Activated CD4-positive, alpha-beta T cell treated with anti-CD3 and anti-CD28 coated beads, Interleukin-2, amount 10 ng/mL, durations not matched to agents 7 days and 5 days (primary cell): ENCODE results near the gene C20orf173. TPM values are rescaled to one million over a fixed set of nuclear protein-coding genes. Genes with fewer than 3 reads are reported as not detected.
"Not testable (repeated sequence)": the region's sequence is repeated elsewhere in the genome, so short reads cannot be mapped to it uniquely, and the experiment has no call there.

Source experiments
- CTCF ChIA-PET: fragments of 350-600 bp; sonication (Branson Sonifier 250); formaldehyde crosslinking; loops from one replicate; lab custom pipeline; 2021; ENCODE audit warnings: antibody characterized with exemption; lab: Charles Lee
- POLR2A ChIA-PET: fragments of 350-600 bp; sonication (Branson Sonifier 250); formaldehyde crosslinking; loops from one replicate; lab custom pipeline; 2021; ENCODE audit warnings: antibody characterized with exemption; lab: Charles Lee
- DNase-seq: peaks from one replicate; pipeline ENCODE4 v3.0.0-alpha.2; 2020
- H3K27ac Mint-ChIP-seq: one replicate; pipeline ENCODE4 v1.8.0; 2021; ENCODE audit warnings: mild to moderate bottlenecking, moderate library complexity, mixed read lengths
- H3K27me3 Mint-ChIP-seq: one replicate; pipeline ENCODE4 v1.8.0; 2021; ENCODE audit warnings: mixed read lengths
- H3K36me3 Mint-ChIP-seq: one replicate; pipeline ENCODE4 v1.8.0; 2021; ENCODE audit warnings: low read depth, mixed read lengths
- H3K4me1 Mint-ChIP-seq: one replicate; pipeline ENCODE4 v1.8.0; 2021; ENCODE audit warnings: mixed read lengths
- H3K4me3 Mint-ChIP-seq: one replicate; pipeline ENCODE4 v1.8.0; 2021; ENCODE audit warnings: mild to moderate bottlenecking, moderate library complexity, mixed read lengths
- H3K9me3 Mint-ChIP-seq: one replicate; pipeline ENCODE4 v1.8.0; 2021; ENCODE audit warnings: mixed read lengths
- total RNA-seq, 2 experiments: library from RNA; stranded (reverse); gene quantifications; one replicate each; pipeline ENCODE4 v1.2.3, GENCODE V29; 2021

The C20orf173 gene
- total RNA-seq, 2 experiments from 2014 or later: not detected

DNA sequence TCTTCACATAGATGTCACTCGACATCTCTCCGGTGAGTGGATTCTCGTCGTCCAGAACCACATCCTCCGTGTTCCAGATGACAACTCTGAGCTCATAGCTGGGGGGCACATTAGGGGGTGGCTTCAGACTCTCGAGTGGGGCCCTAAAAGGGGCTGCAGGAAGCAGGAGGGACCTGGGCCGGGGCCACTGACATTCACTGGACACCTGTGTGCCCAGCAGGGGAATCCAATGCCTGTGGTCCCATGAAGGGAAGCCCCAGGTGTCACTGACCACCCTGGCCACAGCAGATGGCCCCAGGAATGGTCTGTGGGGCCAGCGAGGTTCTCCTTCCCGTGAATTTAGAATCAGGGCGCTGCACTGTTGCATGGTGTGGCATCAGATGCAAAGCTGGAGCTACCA is 31.1 kb upstream of the C20orf173 start:
- CTCF ChIA-PET: no interaction called here
- H3K4me3 Mint-ChIP-seq: no peak overlapping the region
- no peaks in the 10 kb centered on the region for H3K27me3 Mint-ChIP-seq

DNA sequence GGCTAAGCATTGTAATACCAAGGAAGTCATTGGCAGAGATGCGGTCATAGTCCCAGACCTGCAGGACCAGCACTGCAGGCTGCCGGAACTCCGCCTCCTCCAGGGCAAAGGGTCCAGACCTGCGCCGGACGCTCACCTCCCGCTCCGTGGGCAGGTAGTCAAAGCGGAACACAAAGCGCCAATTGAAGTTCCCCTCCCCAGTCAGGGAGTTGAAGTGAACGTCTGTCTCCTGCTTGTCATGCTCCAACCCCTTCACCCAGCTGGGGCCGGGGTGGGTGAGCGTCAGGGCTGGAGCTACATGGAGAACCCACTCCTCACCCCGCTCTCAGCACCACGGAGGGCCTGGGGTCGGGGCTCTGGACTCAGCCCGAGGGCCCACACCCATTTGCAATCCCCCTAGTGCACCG is 30.7 kb upstream of the C20orf173 start:
- CTCF ChIA-PET: no interaction called here
- no peaks in the 10 kb centered on the region for H3K9me3 Mint-ChIP-seq
- no peak overlapping the region for H3K27ac Mint-ChIP-seq
- no peak for DNase-seq
- POLR2A ChIA-PET: no interaction called here
- H3K4me1 Mint-ChIP-seq: no peaks in the 10 kb centered on the region
- no peaks in the 10 kb centered on the region for H3K27me3 Mint-ChIP-seq
- H3K36me3 Mint-ChIP-seq: peaks cover 6% of the 10 kb centered on the region
- H3K4me3 Mint-ChIP-seq: no peak overlapping the region

More for the DNA sequence above, 31.1 kb upstream of the C20orf173 start:
- no peaks in the 10 kb centered on the region for H3K4me1 Mint-ChIP-seq
- POLR2A ChIA-PET: no interaction called here
- no peak overlapping the region for H3K27ac Mint-ChIP-seq
- no peaks in the 10 kb centered on the region for H3K9me3 Mint-ChIP-seq
- DNase-seq: no peak
- H3K36me3 Mint-ChIP-seq: peaks cover 4% of the 10 kb centered on the region

DNA sequence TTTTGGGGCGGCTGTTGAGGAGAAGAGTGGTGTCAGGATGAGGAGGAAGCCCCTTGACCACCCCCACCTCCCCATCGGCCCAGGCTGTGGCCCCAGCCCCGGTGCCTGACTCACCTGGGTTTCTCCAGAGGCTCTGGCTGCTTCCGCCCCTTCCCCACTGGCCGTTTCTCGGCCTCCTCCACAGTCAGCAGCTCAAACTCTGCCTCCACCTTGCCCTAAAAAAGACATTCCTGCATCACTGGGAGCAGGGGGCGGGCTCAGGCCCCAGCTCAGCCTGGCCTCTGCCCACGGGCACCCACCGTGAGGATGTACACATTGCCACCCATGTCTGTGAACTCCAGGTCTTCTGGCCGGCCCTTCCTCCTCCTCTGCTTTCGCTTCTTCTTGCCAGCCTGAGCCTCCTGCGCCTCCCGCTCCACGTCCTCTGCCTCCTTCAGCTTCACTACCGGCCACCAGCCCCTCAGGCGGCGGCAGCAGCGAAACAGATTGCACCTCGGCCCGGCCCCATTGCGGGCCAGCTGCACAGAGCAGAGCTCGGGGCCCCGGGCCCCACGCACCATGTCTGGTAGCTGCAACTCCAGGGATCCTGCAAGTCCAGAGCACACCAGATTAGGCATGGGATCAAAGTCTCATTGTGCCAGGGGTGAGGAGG is 29.7 kb upstream of the C20orf173 start:
- no peak for DNase-seq
- no peak overlapping the region for H3K4me3 Mint-ChIP-seq
- no peak overlapping the region for H3K27ac Mint-ChIP-seq
- peaks cover 7% of the 10 kb centered on the region for H3K36me3 Mint-ChIP-seq
- H3K9me3 Mint-ChIP-seq: no peaks in the 10 kb centered on the region
- H3K4me1 Mint-ChIP-seq: no peaks in the 10 kb centered on the region
- ChIA-PET POLR2A (no interaction called here), CTCF (no interaction called here)
- no peaks in the 10 kb centered on the region for H3K27me3 Mint-ChIP-seq

DNA sequence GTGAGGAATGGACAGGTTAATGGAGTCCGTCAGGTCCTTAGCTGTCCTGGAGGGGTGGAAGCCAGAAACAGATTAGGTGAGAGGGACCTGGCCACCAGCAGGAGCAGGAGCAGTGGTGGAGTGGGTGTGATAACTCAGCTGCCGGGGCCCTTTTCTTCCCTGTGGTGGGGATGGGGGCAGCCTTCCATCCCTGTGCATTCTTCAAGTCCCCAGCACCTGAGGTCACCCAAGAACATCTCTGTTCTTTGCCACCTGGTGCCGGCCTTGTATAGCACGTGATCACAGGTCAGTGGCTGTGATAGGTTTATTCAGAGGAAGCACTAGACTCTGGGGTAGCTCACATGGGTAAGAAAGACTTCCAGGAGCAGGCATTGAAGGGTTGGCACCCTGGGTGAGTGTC is 29.0 kb upstream of the C20orf173 start:
- POLR2A ChIA-PET: no interaction called here
- Mint-ChIP-seq H3K27me3 (no peaks in the 10 kb centered on the region), H3K4me3 (no peak overlapping the region), H3K27ac (no peak overlapping the region), H3K4me1 (no peaks in the 10 kb centered on the region), H3K9me3 (no peaks in the 10 kb centered on the region), H3K36me3 (peaks cover 8% of the 10 kb centered on the region)
- CTCF ChIA-PET: no interaction called here
- DNase-seq: no peak

DNA sequence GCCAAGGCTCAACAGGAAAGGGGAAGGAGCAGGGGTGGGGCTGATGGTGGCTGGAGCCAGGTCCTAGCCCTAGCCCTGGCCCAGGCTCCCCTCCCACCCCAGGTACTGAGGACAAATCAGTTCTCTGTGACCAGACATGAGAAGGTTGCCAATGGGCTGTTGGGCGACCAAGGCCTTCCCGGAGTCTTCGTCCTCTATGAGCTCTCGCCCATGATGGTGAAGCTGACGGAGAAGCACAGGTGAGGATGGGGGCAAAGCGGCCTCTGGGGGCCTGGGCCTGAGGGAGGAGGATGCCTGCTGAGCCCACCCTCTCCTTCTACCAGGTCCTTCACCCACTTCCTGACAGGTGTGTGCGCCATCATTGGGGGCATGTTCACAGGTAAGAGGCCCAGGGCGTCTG is 27.4 kb upstream of the C20orf173 start:
- Mint-ChIP-seq H3K36me3 (peaks cover 8% of the 10 kb centered on the region), H3K4me1 (no peaks in the 10 kb centered on the region), H3K9me3 (no peaks in the 10 kb centered on the region), H3K4me3 (no peak overlapping the region), H3K27ac (no peak overlapping the region), H3K27me3 (no peaks in the 10 kb centered on the region)
- DNase-seq: no peak
- CTCF ChIA-PET: no interaction called here
- POLR2A ChIA-PET: no interaction called here

DNA sequence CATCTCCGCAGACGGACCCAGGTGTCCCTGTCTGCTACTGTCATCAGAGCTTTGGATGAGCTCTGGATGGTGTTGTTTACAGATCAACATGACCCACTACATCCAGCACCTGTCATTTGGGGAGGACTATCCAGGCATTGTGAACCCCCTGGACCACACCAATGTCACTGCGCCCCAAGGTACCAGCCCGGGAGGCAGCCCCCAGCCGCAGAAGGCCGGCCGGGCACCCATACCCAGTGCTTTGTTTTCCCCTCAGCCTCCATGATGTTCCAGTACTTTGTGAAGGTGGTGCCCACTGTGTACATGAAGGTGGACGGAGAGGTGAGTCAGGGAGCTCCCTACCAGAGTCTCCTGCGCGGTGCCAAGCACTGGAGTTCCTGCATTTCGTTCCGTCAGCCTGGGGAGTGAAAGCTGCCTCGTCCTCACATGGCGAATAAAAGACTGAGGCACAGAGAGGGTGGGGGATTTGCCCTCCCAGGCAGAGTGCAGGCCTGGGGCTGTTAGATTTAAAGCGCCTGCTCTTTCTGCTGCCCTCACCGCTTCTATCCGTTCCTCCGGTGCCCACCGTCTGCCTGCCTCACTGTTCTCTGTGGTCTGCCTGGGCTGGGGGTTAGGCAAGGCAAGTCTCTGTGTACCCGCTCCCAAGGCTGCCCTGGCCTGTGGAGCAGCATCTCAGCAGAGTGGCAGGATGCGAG is 26.6 kb upstream of the C20orf173 start:
- POLR2A ChIA-PET: no interaction called here
- Mint-ChIP-seq H3K4me1 (no peaks in the 10 kb centered on the region), H3K4me3 (no peak overlapping the region), H3K27me3 (no peaks in the 10 kb centered on the region), H3K27ac (no peak overlapping the region), H3K9me3 (no peaks in the 10 kb centered on the region), H3K36me3 (peaks cover 8% of the 10 kb centered on the region)
- no peak for DNase-seq
- CTCF ChIA-PET: no interaction called here

DNA sequence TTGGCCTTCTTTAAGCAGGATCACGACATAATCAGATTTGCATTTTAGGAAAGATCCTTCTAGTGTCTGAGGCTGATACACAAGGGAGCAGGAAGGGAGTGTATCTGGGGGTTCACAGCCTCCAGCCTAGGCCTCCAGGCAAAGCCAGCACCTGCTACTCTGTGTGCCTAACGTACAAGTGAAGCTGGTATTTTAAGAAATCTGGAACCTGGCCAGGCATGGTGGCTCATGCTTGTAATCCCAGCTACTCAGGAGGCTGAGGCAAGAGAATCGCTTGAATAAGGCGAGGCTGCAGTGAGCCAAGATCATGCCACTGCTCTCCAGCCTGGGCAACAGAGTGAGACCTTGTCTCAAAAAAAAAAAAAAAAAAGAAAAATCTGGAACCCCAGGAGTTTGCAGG is 26.0 kb upstream of the C20orf173 start:
- POLR2A ChIA-PET, H3K27me3 Mint-ChIP-seq, H3K4me3 Mint-ChIP-seq, DNase-seq, H3K27ac Mint-ChIP-seq, H3K36me3 Mint-ChIP-seq, H3K9me3 Mint-ChIP-seq, H3K4me1 Mint-ChIP-seq: not testable (repeated sequence)
- CTCF ChIA-PET: interaction anchor here (0.6 kb wide), 1 partner anchor 745 kb away, joined by 3 read pairs; no protein-coding TSS in a partner anchor

DNA sequence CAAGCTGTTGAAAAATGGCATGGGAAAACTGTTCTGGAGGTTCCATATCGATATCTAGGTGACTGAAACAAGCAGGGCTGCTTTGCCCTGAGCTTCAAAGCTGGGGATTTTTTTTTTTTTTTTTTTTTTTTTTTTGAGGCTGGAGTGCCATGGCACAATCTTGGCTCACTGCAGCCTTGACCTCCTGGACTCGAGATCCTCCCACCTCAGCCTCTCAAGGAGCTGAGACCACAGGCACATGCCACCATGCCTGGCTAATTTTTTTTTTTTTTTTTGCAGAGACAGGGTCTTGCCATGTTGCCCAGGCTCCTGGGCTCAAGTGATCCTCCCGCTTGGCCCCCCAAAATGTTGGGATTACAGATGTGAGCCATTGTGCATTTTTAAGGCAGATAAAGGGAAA is 23.5 kb upstream of the C20orf173 start:
- no peak for DNase-seq
- no peaks in the 10 kb centered on the region for H3K9me3 Mint-ChIP-seq
- CTCF ChIA-PET: interaction anchor here (0.5 to 0.7 kb wide), 2 partner anchors 17 to 402 kb away, joined by 3 read pairs; no protein-coding TSS in a partner anchor
- peaks cover 8% of the 10 kb centered on the region for H3K36me3 Mint-ChIP-seq
- H3K4me3 Mint-ChIP-seq: no peak overlapping the region
- no peak overlapping the region for H3K27ac Mint-ChIP-seq
- H3K27me3 Mint-ChIP-seq: no peaks in the 10 kb centered on the region
- POLR2A ChIA-PET: no interaction called here
- H3K4me1 Mint-ChIP-seq: no peaks in the 10 kb centered on the region

DNA sequence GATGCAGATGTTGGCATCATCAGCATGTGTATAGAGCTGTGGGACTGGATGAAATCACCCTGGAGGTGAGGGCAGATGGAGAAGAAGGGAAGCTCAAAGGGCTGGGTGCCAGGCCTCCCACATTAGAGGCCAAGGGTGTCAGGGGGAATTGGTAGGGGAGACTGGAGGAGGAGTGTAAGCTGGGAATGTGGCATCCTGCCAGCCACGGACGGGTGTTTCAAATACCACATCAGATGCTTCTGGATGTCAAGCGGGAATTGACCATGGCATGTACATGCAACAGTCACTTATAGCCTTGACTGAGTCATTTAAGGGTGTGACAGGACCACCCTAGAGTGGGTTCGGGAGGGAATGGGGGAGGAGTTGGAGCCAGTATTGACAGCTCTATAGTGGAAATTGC is 22.1 kb upstream of the C20orf173 start:
- no peak for DNase-seq
- ChIA-PET POLR2A (no interaction called here), CTCF (interaction anchor here (0.6 kb wide), 2 partner anchors 20 to 324 kb away, joined by 3 read pairs; no protein-coding TSS in a partner anchor)
- Mint-ChIP-seq H3K27me3 (no peaks in the 10 kb centered on the region), H3K27ac (no peak overlapping the region), H3K9me3 (no peaks in the 10 kb centered on the region), H3K36me3 (peaks cover 6% of the 10 kb centered on the region), H3K4me3 (no peak overlapping the region), H3K4me1 (no peaks in the 10 kb centered on the region)

DNA sequence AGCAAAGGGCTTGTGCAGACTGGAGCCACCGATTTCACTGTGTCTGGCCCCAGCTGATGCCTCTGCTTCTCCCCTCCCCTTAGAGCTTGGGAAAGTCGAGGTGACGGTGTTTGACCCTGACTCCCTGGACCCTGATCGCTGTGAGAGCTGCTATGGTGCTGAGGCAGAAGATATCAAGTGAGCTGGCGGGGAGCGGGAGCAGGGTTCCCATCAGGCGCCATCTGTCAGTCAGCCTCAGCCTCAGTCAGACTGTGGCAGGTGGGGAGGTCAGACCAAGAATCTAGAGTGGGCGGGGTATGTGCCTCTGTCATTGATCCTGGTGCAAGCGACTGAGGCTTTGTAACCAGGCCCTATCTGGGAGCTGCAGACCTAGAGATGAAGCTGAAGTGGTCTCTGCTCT is 17.9 kb upstream of the C20orf173 start:
- Mint-ChIP-seq H3K27me3 (no peaks in the 10 kb centered on the region), H3K4me3 (no peak overlapping the region), H3K27ac (no peak overlapping the region), H3K9me3 (no peaks in the 10 kb centered on the region), H3K4me1 (peaks cover 12% of the 10 kb centered on the region), H3K36me3 (peaks cover 1% of the 10 kb centered on the region)
- DNase-seq: no peak
- POLR2A ChIA-PET: no interaction called here
- CTCF ChIA-PET: interaction anchor here (1.2 to 1.4 kb wide), 2 partner anchors 14 to 105 kb away, joined by 3 to 4 read pairs; no protein-coding TSS in a partner anchor

DNA sequence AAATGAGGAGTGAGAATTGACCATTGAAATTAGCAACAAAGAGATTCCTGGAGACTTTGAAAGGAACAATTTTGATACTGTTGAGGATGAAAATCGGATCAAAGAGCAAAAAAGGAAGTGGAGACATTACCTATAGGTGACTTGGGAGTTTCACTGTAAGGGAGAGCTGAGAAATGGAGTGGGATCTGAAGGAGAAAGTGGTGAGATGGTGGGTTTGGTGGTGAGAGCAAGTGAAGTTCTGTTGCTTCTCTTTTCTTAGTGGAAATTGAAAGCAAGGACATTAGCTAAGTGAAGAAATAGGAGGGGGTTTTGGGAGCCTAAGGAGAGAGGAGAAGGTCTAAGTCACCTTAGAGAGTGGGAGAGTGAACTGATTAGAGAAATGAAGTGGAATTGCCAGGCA is 16.7 kb upstream of the C20orf173 start:
- ChIA-PET CTCF (interaction anchor here (1.4 kb wide), 1 partner anchor 16 kb away, joined by 4 read pairs; no protein-coding TSS in a partner anchor), POLR2A (no interaction called here)
- Mint-ChIP-seq H3K36me3 (peaks cover 1% of the 10 kb centered on the region), H3K9me3 (no peaks in the 10 kb centered on the region), H3K4me3 (no peak overlapping the region), H3K27me3 (no peaks in the 10 kb centered on the region), H3K4me1 (peaks cover 21% of the 10 kb centered on the region), H3K27ac (no peak overlapping the region)
- DNase-seq: no peak

DNA sequence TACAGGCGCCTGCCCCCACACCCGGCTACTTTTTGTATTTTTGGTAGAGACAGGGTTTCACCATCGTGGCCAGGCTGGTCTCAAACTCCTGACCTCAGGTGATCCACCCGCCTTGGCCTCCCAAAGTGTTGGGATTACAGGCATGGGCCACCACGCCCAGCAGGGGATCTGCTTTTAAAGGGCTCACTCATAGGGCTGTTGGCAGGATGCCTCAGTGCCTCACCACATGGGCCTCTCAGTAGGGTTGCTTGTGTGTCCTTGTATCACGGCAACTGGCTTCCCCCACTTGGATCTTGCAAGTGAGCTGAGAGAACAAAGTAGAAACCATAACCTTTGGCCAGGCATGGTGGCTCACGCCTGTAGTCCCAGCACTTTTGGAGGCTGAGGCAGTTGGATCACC is 15.5 kb upstream of the C20orf173 start:
- H3K9me3 Mint-ChIP-seq, H3K27me3 Mint-ChIP-seq, H3K4me3 Mint-ChIP-seq, POLR2A ChIA-PET, H3K36me3 Mint-ChIP-seq, DNase-seq, H3K27ac Mint-ChIP-seq: not testable (repeated sequence)
- peaks cover 22% of the 10 kb centered on the region for H3K4me1 Mint-ChIP-seq
- CTCF ChIA-PET: interaction anchor here (0.6 kb wide), 1 partner anchor 32 kb away, joined by 3 read pairs; no protein-coding TSS in a partner anchor

DNA sequence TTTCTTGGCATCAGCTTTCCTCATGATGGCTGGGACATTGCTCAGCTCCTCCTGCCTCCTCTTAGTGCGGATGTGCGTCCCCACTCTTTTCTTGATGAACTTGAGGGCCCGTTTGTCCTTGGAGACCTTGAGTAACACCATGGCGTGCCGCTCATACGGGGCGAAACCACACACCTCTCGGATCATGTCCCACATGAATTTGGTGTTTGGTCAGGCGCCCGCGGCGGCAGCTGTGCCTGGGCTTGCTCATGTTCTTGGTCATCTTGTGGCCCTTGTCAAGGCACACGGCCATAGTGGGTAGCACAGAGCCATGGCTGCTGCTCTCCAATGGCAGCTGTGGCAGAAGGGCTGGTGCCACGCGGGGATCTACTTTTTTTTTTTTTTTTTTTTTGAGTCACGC is 15.0 kb upstream of the C20orf173 start:
- CTCF ChIA-PET: no interaction called here
- Mint-ChIP-seq H3K4me1 (peaks cover 22% of the 10 kb centered on the region), H3K4me3 (no peak overlapping the region), H3K27me3 (no peaks in the 10 kb centered on the region), H3K27ac (no peak overlapping the region), H3K36me3 (peaks cover 1% of the 10 kb centered on the region), H3K9me3 (no peaks in the 10 kb centered on the region)
- POLR2A ChIA-PET: no interaction called here
- DNase-seq: no peak
